ENCODE data around the gene RAP1GAP2. TPM values are rescaled to one million over a fixed set of nuclear protein-coding genes. Genes with fewer than 3 reads are reported as not detected.
A peak's percentile ranks its signal among the peaks of the same experiment; 100 is the strongest.
"Not testable (repeated sequence)": the region's sequence is repeated elsewhere in the genome, so short reads cannot be mapped to it uniquely, and the experiment has no call there.

Gene RAP1GAP2
- 31.2 TPM for total RNA-seq
- long read RNA-seq, full-length matches to known transcripts: 11 of 35 reads
- long read RNA-seq, partial matches to known transcripts: 13 of 35 reads
- long read RNA-seq, other reads (novel, unspliced or antisense): 11 of 35 reads

DNA sequence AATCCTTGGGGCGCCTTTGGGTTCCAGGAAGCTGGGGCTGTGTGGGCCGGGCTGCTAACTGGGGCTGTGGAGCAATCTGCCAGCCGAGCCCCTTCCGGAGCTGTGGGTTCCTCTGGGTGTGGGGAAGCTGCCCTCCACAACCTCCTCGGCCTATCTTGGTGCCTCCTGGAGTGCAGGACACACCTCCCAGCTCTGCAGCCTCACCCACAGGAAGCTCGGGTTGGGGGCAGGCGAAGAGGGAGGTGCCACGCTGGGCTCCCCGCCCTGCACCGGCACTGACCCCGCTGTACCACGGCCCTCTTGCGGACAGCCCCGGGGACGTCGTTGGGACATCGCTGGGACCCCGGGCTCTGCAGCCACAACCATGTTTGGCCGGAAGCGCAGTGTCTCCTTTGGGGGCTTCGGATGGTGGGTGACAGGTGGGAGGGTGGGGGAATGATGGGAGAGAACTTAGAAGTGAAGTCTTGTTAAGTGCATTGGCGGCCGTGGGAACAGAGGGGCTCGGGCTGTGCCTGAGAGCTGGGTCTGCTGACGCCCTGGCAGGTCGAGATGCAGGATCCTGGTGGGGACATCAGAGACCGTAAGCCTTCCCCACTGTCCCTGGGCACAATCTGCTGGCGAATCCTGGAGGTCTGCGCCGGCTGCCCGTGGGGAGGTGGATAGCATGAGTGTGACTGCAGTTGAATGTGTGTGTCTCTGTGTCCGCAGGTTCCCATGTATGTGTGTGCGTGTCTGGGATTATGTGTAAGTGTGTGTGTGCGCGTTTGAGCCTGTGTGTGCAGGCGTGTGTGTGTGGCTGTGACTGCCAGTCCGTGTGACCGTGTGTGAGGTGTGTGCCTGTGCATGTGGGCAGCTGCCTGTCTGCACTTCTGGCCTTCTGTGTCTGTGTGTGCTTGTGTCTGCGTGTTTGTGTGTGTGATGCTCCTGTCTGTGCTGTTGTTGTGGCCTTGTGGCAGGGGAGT is at the start of gene RAP1GAP2:
Gene RAP1GAP2, plus strand, starts transcription at position 275 of the 962 bp plus-strand sequence. Its CDS starts 90 bp downstream, at position 365.
- intact Hi-C loops (cut with DNase I): no loop called here
- DNase-seq (ENCODE audit: low spot score): peak; percentile 95

DNA sequence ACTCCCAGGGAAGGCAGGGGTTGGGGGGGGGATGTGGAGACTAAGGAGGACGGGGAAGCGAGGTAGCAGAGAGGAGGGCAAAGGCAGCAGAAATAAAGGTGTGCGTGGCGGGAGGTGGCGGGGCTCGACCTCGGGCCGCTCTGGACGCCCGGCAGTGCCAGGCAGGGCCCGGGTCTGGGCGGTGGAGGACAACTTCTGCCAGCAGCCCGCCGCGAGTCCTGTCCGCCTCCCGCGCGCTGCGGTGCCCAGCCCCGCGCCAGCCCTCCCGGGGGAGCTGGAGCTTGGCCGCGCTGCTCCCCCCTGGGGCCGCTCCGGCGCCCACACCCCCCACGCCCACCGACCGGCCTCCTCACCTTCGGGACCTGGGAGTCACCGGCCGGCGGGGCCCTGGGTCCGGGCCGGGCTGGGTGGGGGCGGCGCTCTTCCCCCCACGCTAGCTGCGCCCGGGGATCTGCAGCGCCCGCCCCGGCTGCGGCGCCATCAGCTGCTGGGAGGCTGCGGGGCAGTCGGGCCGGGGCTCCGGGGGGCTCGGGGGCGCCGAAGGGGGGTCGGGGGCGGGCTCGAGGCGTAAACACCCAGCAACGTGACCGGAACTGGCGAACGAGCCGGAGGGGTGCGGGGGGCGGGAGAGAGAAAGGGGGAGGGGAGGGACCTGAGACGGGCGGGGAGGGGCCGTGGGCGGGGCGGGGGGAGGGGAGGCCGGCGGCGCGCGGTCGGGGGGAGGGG is 47.0 kb upstream of the RAP1GAP2 start, which contains the start of gene CCDC92B:
Gene CCDC92B, minus strand, starts transcription at position 595 of the 726 bp plus-strand sequence. CDS start 14,507 bp downstream, outside the sequence.
- no peak for DNase-seq (ENCODE audit: low spot score)
- intact Hi-C loops (cut with DNase I): no loop called here

DNA sequence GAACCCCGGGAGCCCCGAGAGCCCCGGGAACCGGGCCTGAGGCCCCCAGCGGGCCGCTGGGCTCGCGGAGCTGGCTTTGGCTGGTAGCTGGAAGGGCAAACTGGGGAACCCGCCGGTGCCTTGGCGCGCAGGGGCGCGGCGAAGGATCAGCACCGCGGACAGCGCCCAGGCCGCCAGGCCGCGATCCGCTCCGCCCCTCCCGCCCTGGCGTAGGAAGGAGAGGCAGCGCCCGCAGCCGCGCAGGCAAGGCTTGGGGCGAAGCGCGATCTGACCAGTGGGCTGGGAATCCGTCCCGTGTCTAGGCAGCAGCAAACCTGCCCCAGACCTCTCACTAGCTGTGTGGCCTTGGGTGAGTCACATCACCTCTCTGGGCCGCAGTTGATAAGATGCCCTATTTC is 46.5 kb upstream of the RAP1GAP2 start:
- peak; percentile 79 for DNase-seq (ENCODE audit: low spot score)

DNA sequence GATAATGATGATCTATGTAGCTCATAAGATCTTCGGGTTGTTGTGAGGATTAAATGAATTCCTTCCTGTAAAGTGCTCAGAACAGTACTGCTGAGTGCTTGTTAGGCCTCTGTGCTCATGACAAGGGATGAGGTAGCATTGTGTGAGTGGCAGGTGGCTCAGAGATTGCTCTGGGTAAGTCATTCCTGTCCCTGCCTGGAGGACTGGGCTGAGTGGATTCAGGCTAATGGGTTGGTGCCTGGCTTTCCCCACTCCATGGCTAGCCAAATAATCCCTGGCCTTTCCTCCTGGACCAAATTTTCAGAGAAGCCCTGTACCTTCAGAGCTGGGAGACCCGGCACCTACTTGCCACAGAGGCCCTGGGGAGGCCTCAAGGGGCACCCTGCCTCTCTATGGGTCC is 45.5 kb upstream of the RAP1GAP2 start:
- intact Hi-C loops (cut with DNase I): no loop called here
- no peak for DNase-seq (ENCODE audit: low spot score)

More for the DNA sequence above, 46.5 kb upstream of the RAP1GAP2 start:
- intact Hi-C loops (cut with DNase I): no loop called here

DNA sequence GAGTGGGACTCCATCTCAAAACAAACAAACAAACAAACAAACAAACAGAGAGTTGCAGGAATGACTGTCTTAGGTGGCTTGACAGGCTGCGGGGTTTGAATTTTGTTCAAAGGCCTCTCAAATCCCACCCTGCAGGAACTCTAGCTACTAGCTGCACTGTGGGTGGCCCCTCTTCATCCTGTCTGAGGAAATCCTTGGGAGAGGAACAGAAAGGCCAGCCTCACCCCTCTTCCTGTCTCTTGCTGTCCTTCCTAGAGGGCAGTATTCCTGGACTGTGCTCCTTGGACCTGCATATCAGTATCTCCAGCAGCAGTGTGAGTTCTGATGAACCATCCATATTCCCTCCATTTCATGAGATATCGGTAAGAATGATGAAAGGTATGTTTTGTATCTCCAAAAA is 44.7 kb upstream of the RAP1GAP2 start:
- DNase-seq (ENCODE audit: low spot score): no peak
- intact Hi-C loops (cut with DNase I): no loop called here

DNA sequence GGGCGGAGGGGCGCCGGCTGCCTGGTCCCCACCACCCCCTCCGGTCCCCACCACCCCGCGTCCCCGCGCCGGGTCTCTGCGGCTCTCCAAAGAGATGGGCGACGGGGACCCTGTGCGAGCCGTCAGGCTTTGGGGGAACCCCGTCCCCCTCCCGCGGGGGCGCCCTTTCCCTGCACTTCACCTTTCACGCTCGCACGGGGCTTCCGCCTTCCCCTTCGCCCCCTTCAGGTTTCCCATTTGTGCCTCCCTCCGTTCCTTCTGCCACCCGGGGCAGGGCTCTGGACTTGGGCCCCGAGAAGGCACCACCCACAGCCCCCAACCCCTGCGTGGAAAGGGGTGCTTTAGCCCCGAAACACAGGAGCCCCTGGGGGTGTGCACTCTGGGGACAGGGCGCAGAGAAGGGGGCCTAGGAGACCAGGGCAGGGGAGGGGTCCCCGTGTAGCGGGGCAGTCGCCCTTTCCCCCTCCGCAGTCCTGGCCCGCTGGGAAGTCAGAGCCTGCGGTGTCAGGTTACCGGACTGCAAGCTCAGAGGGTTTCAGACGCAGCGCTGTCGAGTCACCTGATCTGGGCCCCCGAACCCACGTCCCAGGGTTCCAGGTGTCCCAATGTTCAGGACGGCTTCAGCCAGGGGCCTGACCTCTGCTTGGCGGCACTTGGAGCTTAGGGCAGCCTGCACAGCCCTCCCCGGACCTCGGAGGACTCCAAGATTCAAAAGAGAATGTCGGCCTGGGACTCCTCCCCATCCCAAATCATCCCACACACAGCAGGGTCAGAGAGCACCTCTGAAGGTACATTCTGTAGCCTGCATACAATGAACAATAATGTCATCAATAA is 40.1 kb upstream of the RAP1GAP2 start:
- intact Hi-C loops (cut with DNase I): no loop called here
- no peak for DNase-seq (ENCODE audit: low spot score)

DNA sequence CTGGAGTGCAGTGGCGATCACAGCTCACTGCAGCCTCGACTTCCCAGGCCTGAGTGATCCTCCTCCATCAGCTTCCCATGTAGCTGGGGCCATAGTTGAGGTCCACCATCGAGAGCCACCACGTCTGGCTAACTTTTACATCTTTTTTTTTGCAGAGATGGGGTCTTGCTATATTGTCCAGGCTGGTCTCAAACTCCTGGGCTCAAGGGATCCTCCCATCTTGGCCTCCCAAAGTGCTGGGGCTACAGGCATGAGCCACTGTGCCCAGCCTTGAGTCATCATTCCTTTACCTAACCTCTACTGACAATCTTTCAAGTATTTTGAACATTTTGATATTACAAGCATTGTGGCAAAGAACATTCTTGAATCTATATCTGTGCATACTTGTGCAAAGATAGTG is 37.4 kb upstream of the RAP1GAP2 start:
- no peak for DNase-seq (ENCODE audit: low spot score)
- intact Hi-C loops (cut with DNase I): no loop called here

DNA sequence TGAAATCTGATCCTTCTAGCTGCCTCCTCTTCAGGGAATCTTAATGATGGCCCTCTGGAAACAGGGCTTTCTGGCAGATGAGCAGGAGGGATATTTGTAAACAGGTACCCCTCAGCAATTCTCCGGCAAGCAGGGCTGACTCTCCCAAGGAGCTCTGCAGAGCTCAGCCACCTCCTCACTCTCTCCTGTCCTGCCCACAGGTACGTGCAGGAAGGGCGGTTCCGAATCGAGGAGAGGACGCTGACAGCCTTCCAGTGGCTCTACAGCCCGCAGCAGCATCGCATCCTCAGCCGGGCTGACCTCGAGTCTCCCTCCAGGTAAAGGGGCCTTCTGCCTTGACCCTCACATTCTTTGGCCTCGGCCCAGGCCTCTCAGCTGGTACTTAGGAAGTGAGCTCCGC is 26.1 kb upstream of the RAP1GAP2 start:
- no peak for DNase-seq (ENCODE audit: low spot score)
- intact Hi-C loops (cut with DNase I): no loop called here

DNA sequence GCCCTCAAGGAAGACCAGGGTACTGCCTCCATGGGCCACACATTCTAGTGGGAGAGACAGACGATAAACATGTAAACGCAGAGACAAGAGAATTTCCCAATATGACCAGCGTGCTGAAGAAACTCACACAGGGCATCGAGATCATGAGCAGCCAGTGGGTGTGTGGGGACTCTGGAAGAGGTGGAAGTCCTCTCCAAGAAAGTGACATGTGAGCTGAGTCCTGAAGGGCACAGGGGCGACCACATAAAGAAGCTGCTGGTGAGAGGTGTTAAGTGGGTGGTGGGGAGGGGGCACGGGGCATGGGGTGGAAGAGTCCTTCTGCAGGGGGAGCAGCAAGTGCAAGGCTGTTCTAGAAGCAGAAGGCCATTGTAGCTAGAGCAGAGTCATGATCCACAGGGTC is 21.0 kb upstream of the RAP1GAP2 start:
- intact Hi-C loops (cut with DNase I): no loop called here
- no peak for DNase-seq (ENCODE audit: low spot score)

DNA sequence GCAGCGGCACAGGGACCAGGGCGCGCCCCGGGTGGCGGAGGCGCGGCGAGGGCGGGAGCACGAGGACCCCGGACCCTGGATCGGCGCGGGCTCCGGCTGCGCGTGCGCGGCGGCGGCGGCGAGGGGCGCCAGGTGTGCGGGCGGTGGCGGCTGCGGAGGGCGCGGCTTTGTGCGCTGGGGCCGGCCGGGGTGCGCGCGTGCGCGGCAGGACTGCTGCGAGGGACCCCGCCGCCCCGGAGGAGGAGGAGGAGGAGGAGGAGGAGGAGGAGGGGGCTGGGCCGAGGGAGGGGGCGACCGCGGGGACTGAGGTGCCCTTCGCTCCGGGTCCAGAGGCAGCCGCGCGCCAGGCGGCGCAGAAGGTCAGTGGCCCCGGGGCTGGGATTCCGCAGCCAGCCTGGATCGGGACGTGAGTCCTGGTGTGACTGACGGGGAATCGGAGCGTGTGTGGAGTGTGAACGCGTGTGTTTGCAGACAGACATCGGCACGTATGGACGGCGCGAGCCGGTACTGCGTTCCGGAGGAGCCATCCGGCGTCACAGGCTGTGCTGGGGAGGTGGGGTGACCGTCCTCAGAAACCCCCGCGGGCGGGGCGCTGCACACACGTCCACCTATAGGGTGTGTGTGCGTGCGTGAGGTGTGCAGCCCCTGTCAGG is 19.5 kb upstream of the RAP1GAP2 start:
- no peak for DNase-seq (ENCODE audit: low spot score)
- intact Hi-C loops (cut with DNase I): no loop called here

DNA sequence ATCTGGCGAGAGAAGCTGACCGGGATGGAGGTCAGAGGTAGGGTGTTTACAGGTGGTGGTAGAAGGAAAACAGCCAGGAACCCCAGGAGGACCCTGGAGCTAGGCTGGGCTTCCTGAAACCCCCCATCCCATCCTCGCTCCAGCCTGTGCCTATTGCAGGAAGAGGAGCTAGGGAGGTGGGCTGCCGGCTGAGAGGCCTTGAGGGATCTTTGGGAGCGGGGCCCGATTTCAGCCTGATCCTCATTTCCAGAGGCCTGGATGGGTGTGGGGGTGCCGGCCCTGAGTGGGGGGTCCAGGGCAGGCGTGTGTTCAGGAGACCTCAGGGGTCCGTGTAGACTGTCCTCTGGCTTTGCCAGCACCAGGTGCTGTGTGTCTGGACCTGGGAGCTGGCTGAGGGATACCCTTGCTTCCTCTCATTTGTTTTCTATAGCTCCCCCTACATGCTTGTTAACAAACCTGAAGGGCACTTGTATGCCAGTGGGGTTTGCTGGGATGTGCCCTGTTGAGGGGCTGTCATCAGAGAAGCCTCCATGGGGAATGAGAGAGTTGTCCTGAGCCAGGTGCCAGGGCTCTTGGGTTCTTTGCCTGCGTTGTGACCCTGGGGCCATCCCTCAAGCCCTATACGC is 18.9 kb upstream of the RAP1GAP2 start:
- no peak for DNase-seq (ENCODE audit: low spot score)
- intact Hi-C loops (cut with DNase I): no loop called here

DNA sequence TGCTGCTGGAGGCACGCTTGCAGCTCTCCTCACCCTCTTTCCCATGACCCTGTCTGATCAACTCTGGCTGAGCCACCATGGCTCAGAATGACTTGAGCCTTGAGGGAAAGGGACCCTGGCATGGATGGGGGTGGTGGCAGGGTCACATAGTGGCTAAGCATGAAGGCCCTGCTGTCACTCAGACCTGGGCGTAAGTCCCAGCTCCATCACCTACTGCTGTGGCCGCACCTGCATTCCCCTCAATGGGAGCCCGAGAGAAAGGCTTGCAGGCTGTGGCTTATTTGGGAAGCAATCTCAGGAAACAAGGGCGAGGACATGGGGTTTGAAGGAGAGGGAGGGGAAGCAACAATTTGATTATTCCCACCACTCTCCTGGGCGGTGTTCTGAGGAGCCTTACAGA is 17.7 kb upstream of the RAP1GAP2 start:
- intact Hi-C loops (cut with DNase I): no loop called here
- no peak for DNase-seq (ENCODE audit: low spot score)

DNA sequence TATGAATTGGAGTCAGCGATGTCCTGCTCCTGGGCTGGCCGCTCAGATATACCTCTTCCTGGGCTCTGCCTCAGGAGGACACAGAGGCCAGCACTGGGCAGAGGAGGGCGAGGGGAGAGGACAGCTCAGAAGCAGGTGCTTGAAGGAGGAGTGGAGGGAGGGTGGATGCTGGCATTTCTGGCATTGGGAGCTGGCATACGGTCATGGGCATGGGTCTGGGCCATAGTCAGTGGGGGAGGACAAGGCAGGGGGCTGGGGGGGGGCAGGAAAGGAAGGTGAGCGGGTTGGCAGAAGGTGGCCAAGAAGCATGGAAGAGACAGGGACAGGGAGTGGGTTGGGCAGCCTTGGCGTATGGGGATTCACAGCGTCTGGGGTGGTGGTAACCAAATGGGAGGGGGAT is 16.7 kb upstream of the RAP1GAP2 start:
- intact Hi-C loops (cut with DNase I): no loop called here
- DNase-seq (ENCODE audit: low spot score): no peak

DNA sequence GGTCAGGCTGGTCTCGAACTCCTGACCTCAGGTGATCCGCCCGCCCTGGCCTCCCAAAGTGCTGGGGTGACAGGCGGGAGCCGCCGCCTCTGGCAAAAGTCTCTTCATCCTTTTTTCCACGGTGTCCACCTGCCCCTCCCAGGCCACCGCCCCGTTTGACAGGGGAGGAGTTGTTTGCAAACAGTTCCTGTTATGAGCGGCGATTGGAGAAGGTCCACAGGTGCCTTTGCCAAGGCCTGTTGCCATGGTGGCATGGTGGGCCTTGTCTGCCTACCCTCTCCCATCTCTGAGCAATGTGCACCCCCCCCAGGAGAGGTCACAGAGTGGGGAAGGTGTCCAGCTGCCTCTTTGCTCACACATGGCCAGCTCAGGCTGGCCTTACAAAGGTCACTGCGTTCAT is 16.0 kb upstream of the RAP1GAP2 start:
- DNase-seq (ENCODE audit: low spot score): no peak
- intact Hi-C loops (cut with DNase I): no loop called here

DNA sequence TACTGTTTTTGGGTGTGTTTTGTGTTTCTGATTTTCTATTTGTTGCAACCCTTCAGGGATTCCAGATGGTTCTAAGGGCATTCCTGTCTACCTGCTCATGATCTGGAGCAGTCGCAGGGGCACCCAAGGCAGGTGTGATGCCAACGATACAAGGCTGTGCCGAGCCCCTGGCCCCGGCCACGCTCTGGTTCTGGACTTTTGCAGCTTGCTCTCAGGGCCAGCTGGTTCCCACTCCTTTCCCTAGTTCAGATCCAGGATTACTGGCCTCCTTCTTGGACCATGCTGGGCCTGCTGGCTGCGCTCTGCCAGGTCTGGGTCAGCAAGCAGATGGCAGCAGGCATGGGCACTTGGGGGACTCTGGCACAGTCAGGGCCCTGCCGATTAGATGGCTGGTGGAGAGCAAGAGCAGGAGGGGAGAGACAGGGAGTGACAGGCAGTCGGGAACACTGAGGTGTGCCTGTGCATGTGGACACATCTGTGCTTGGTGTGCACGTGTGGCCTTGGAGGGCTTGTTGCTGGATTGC is 15.2 kb upstream of the RAP1GAP2 start:
- intact Hi-C loops (cut with DNase I): no loop called here

DNA sequence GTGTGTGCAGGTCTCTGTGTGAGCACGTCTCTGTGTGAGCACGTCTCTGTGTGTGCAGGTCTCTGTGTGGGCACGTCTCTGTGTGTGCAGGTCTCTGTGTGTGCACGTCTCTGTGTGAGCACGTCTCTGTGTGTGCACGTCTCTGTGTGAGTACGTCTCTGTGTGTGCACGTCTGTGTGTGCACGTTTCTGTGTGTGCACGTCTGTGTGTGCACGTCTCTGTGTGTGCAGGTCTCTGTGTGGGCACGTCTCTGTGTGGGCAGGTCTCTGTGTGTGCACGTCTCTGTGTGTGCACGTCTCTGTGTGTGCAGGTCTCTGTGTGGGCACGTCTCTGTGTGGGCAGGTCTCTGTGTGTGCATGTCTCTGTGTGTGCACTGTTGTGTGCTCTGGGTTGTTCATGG is 14.6 kb upstream of the RAP1GAP2 start:
- intact Hi-C loops (cut with DNase I); DNase-seq (ENCODE audit: low spot score): not testable (repeated sequence)

More for the DNA sequence above, 15.2 kb upstream of the RAP1GAP2 start:
- DNase-seq (ENCODE audit: low spot score): no peak

DNA sequence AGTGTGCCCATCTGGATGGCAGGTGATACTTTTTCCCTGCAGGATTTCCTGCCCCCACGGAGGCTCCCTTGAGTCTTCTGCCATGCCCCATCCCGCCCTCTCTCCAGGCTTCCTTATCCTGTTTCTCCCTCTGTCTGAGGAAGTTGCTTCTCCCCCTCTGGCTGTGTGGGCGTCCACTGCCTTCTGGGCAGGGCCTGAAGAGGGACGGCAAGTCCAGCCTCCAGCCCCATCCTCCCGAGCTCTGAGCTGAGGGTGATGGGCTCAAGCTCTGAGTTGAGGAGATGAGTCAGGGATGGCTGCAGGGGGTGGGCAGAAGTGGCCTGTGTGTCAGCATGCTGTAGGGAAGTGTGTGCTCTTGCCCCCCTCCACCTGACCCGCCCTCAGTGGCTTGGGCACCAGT is 14.2 kb upstream of the RAP1GAP2 start:
- intact Hi-C loops (cut with DNase I): no loop called here
- no peak for DNase-seq (ENCODE audit: low spot score)

DNA sequence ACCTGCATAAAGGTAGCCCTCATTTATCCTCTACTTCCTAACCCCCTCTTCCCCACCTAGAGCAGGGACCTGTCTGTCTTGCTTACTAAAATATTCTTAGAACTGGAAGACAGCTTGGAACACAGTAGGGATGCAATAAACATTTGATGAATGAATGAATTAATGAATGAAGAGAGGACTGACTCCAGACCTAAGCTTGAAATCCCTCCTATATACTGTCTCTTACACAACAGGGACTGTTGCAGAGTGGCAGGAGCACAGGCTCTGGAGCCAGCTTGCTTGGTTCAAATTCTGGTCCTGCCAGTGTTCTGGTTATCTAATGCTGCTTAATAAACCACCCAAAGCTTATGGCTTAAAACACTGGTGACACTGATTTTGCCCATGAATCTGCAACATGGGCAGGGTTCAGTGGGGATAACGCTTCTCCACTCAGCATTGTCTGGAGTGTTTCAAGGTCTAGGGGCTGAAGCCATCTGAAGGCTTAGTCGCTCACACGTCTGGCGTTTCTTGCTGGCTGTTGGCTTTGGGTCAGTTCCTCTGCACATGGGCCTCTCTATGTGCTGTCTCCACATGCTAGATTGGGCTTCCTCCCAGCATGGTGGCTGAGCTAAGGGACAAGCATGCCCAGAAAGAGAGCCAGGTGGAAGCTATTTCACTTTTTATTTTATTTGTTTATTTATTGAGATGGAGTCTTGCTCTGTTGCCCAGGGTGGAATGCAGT is 12.8 kb upstream of the RAP1GAP2 start:
- intact Hi-C loops (cut with DNase I): no loop called here
- DNase-seq (ENCODE audit: low spot score): no peak
